HEK293T (cell line): ENCODE measurements around the gene PRRT1B.
"Not testable (repeated sequence)": the region's sequence is repeated elsewhere in the genome, so short reads cannot be mapped to it uniquely, and the experiment has no call there.

Experiments
- CTCF ChIA-PET: fragments of 350-600 bp; formaldehyde crosslinking; extraction: SDS; loops from one replicate; lab custom pipeline; 2021; ENCODE audit warnings: antibody characterized with exemption, inconsistent platforms; lab: Yijun Ruan, JAX
- POLR2A ChIA-PET: fragments of 350-600 bp; formaldehyde crosslinking; extraction: SDS; loops from one replicate; lab custom pipeline; 2020; ENCODE audit warnings: antibody characterized with exemption, inconsistent platforms; lab: Yijun Ruan, JAX
- DNase-seq: peaks from one replicate; pipeline ENCODE4 v3.0.0; 2012; ENCODE audit warnings: mixed read lengths; ENCODE audit errors: extremely low spot score
- ARNT ChIP-seq: fragments of 450-650 bp; IDR thresholded peaks from 2 replicates; pipeline ENCODE4 v1.6.1; 2017; ENCODE audit warnings: mild to moderate bottlenecking
- BHLHE40 ChIP-seq: fragments of 450-650 bp; IDR thresholded peaks from 2 replicates; pipeline ENCODE4 v1.6.1; 2016; ENCODE audit warnings: mild to moderate bottlenecking, moderate library complexity, borderline replicate concordance
- CTBP1 ChIP-seq: fragments of 450-650 bp; IDR thresholded peaks from 2 replicates; pipeline ENCODE4 v1.6.1; 2016; ENCODE audit warnings: borderline replicate concordance
- ELF4 ChIP-seq: fragments of 450-650 bp; IDR thresholded peaks from 2 replicates; pipeline ENCODE4 v1.6.1; 2017; ENCODE audit warnings: antibody characterized with exemption
- FOXA1 ChIP-seq: fragments of 450-650 bp; IDR thresholded peaks from 2 replicates; pipeline ENCODE4 v1.6.1; 2016; ENCODE audit warnings: mild to moderate bottlenecking
- FOXK2 ChIP-seq: fragments of 450-650 bp; IDR thresholded peaks from 2 replicates; pipeline ENCODE4 v1.6.1; 2016; ENCODE audit warnings: mild to moderate bottlenecking
- FOXM1 ChIP-seq: fragments of 450-650 bp; IDR thresholded peaks from 2 replicates; pipeline ENCODE4 v1.6.1; 2017; ENCODE audit warnings: mild to moderate bottlenecking, borderline replicate concordance
- HDGF ChIP-seq: fragments of 450-650 bp; IDR thresholded peaks from 2 replicates; pipeline ENCODE4 v1.6.1; 2017; ENCODE audit warnings: antibody characterized with exemption, borderline replicate concordance
- L3MBTL2 ChIP-seq: fragments of 450-650 bp; conservative IDR thresholded peaks from 2 replicates; pipeline ENCODE4 v1.6.1; 2016; ENCODE audit warnings: mild to moderate bottlenecking
- LEF1 ChIP-seq: fragments of 450-650 bp; IDR thresholded peaks from 2 replicates; pipeline ENCODE4 v1.6.1; 2017; ENCODE audit warnings: mild to moderate bottlenecking, borderline replicate concordance
- NFRKB ChIP-seq: fragments of 450-650 bp; IDR thresholded peaks from 2 replicates; pipeline ENCODE4 v1.6.1; 2016; ENCODE audit warnings: mild to moderate bottlenecking, moderate library complexity
- SP1 ChIP-seq: fragments of 450-650 bp; IDR thresholded peaks from 2 replicates; pipeline ENCODE4 v1.6.1; 2017
- SUZ12 ChIP-seq: fragments of 450-650 bp; IDR thresholded peaks from 2 replicates; pipeline ENCODE4 v1.6.1; 2016; ENCODE audit warnings: mild to moderate bottlenecking
- TARDBP ChIP-seq: fragments of 450-650 bp; IDR thresholded peaks from 2 replicates; pipeline ENCODE4 v1.6.1; 2016
- ZNF384 ChIP-seq: fragments of 450-650 bp; IDR thresholded peaks from 2 replicates; pipeline ENCODE4 v1.6.1; 2016
- TF ChIP-seq, protein P1 (sequence below): fragments of 450-650 bp; IDR thresholded peaks from 2 replicates; pipeline ENCODE4 v1.6.1; 2016

PRRT1B gene

GRCh38 chr9:131502781-131503625 is 42.3 kb upstream of the PRRT1B start, which contains the start of gene POMT1:
Gene POMT1 (plus strand): TSS chr9:131502918. CDS start chr9:131504219, 1,301 bp downstream.
- DNase-seq: peak; percentile 97
- POLR2A ChIA-PET: interaction anchor here (1.0 to 1.2 kb wide), 3 partner anchors 20 to 130 kb away, joined by 3 to 8 read pairs (median 4); no protein-coding TSS in a partner anchor
- TF ChIP-seq L3MBTL2 (peak; percentile 80; the same call in 1 of the 2 replicates), FOXA1 (no peak)
- CTCF ChIA-PET: no interaction called here

GRCh38 chr9:131503626-131504465 is 41.5 kb upstream of the PRRT1B start:
- DNase-seq: peak; percentile 38
- CTCF ChIA-PET: no interaction called here
- no peak for TF ChIP-seq BHLHE40
- TF ChIP-seq FOXK2: no peak
- no peak for TF ChIP-seq SP1
- no peak for TF ChIP-seq LEF1
- TF ChIP-seq FOXA1: no peak
- TF ChIP-seq, protein P1, sequence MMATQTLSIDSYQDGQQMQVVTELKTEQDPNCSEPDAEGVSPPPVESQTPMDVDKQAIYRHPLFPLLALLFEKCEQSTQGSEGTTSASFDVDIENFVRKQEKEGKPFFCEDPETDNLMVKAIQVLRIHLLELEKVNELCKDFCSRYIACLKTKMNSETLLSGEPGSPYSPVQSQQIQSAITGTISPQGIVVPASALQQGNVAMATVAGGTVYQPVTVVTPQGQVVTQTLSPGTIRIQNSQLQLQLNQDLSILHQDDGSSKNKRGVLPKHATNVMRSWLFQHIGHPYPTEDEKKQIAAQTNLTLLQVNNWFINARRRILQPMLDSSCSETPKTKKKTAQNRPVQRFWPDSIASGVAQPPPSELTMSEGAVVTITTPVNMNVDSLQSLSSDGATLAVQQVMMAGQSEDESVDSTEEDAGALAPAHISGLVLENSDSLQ: no peak
- no peak for TF ChIP-seq TARDBP
- TF ChIP-seq CTBP1: no peak
- TF ChIP-seq NFRKB: no peak
- POLR2A ChIA-PET: interaction anchor here (1.0 to 1.2 kb wide), 2 partner anchors 19 to 131 kb away, joined by 3 to 4 read pairs; no protein-coding TSS in a partner anchor

DNA sequence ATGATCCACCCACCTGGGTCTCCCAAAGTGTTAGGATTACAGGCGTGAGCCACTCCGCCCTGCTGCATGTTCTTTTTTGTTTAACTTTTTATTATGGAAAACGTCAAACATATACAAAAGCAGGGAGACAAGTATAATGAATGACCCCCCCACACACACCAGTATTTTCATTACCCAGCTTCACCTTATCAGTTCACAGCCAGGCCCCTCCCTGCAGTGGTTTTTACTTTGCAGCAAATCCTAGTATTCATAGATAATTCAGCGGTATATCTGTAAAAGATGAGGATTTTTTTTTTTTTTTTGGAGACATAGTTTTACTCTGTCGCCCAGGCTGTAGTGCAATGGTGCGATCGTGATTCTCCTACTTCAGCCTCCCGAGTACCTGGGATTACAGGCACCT is 40.3 kb upstream of the PRRT1B start:
- POLR2A ChIA-PET: no interaction called here
- no peak for TF ChIP-seq SUZ12
- CTCF ChIA-PET: no interaction called here
- no peak for DNase-seq

GRCh38 chr9:131511416-131511815 is 33.9 kb upstream of the PRRT1B start:
- no peak for TF ChIP-seq SP1
- no peak for TF ChIP-seq FOXK2
- TF ChIP-seq FOXA1: no peak
- TF ChIP-seq, protein P1: no peak
- no peak for TF ChIP-seq L3MBTL2
- TF ChIP-seq LEF1: no peak
- TF ChIP-seq ELF4: no peak
- TF ChIP-seq HDGF: no peak
- no peak for TF ChIP-seq NFRKB
- no peak for TF ChIP-seq SUZ12
- no peak for TF ChIP-seq ARNT
- no peak for TF ChIP-seq ZNF384
- TF ChIP-seq TARDBP: no peak
- TF ChIP-seq BHLHE40: no peak
- ChIA-PET POLR2A (no interaction called here), CTCF (no interaction called here)
- DNase-seq: no peak

DNA sequence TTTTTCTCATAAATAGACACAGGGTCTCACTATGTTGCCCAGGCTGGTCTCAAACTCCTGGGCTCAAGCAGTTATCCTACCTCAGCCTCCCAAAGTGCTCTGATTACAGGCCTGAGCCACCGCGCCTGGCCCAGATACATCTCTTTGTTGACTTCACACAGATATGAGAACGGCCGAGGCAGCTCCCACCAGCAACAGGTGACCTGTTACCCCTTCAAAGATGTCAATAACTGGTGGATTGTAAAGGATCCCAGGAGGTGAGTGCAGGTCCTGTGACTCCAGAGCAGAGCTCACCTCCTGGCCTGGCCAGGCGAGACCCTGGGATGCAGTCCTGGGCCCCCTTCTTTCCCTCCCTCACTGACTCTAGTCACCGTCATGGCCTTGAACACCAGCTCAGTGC is 33.4 kb upstream of the PRRT1B start:
- ChIA-PET CTCF (no interaction called here), POLR2A (no interaction called here)
- TF ChIP-seq L3MBTL2 (no peak), FOXM1 (no peak), ZNF384 (no peak), TARDBP (no peak), BHLHE40 (no peak), NFRKB (no peak), HDGF (no peak), SP1 (no peak), FOXK2 (no peak), CTBP1 (no peak)
- TF ChIP-seq, protein P1: no peak
- DNase-seq: no peak

DNA sequence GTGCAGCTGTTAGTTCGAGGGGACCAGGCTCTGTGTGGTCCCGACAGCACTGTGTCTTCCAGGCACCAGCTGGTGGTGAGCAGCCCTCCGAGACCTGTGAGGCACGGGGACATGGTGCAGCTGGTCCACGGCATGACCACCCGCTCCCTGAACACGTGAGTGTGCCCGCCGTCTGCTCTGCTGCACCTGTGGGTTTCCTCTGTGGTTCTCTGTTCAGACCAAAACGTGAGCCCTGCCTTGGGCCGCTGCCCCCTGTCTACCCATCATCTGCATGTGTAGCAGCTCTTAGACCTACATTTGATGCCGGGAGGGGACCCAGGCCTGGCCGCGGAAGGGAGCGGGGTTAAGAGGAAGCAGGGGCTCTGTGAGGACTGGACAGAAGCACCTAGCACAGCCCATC is 32.1 kb upstream of the PRRT1B start:
- CTCF ChIA-PET: no interaction called here
- DNase-seq: no peak
- TF ChIP-seq, protein P1: no peak
- TF ChIP-seq ELF4: no peak
- TF ChIP-seq FOXA1: no peak
- TF ChIP-seq HDGF: no peak
- no peak for TF ChIP-seq CTBP1
- no peak for TF ChIP-seq FOXK2
- TF ChIP-seq NFRKB: no peak
- TF ChIP-seq BHLHE40: no peak
- no peak for TF ChIP-seq SUZ12
- TF ChIP-seq LEF1: no peak
- no peak for TF ChIP-seq ARNT
- TF ChIP-seq L3MBTL2: no peak
- no peak for TF ChIP-seq TARDBP
- no peak for TF ChIP-seq SP1
- no peak for TF ChIP-seq ZNF384
- no peak for TF ChIP-seq FOXM1
- POLR2A ChIA-PET: interaction anchor here (1.0 kb wide), 1 partner anchor 17 kb away, joined by 3 read pairs; no protein-coding TSS in a partner anchor

- POLR2A ChIA-PET, DNase-seq, CTCF ChIA-PET: not testable (repeated sequence)
Observed at GRCh38 chr9:131515559-131516031, 29.7 kb upstream of the PRRT1B start.
